Body of pancreas (tissue), 4 donors: ENCODE data around the gene PRR30. TPM values are rescaled to one million over a fixed set of nuclear protein-coding genes. Genes with fewer than 3 reads are reported as not detected.
A peak's percentile ranks its signal among the peaks of the same experiment; 100 is the strongest.

Experiments used
- ATAC-seq: fragments of 150-250 bp; one replicate; pipeline ENCODE4 v1.9.1; 2016
- DNase-seq, 4 donors: peaks; one replicate each; pipeline ENCODE4 v3.0.0-alpha.2; 2019
- H3K27ac ChIP-seq, 4 donors: fragments of 200-600 bp; sonication (generic); 1 replicate in 3 of 4; 2 replicates in 1 of 4; pipeline versions ENCODE4 v1.5.1 to v1.6.1; 2016 to 2019; ENCODE audit warnings: mild to moderate bottlenecking in 1 of 4, mixed read lengths in 1 of 4, moderate library complexity in 1 of 4
- H3K27me3 ChIP-seq, 2 donors: fragments of 200-600 bp; sonication (generic); one replicate each; pipeline ENCODE4 v1.6.0; 2016; ENCODE audit warnings: mild to moderate bottlenecking in 1 of 2
- H3K36me3 ChIP-seq, 2 donors: fragments of 200-600 bp; sonication (generic); replicated peaks in 1 of 2; 2 replicates each; pipeline ENCODE4 v1.5.1; 2016; ENCODE audit warnings: low read depth in 2 of 2; ENCODE audit not compliant: insufficient read depth in 1 of 2
- H3K4me1 ChIP-seq: fragments of 200-600 bp; sonication (generic); one replicate; pipeline ENCODE4 v1.6.0; 2016
- H3K4me3 ChIP-seq, 2 donors: fragments of 200-600 bp; sonication (generic); 1 replicate in 1 of 2; 2 replicates in 1 of 2; pipeline ENCODE4 v1.5.1; 2016 to 2019
- H3K9me3 ChIP-seq, 3 donors: fragments of 200-600 bp; sonication (generic); 1 replicate in 2 of 3; 2 replicates in 1 of 3; pipeline ENCODE4 v1.5.1; 2016
- CTCF ChIP-seq, 7 experiments: fragments of 450-650 bp in 4 of 7; fragments of 200-600 bp in 3 of 7; sonication (generic) in 3 of 7; IDR thresholded peaks; one replicate each; pipeline ENCODE4 v1.5.1; 2016 to 2019; ENCODE audit warnings: antibody characterized with exemption in 7 of 7
- POLR2A ChIP-seq, 3 donors: fragments of 450-650 bp; IDR thresholded peaks; one replicate each; pipeline ENCODE4 v1.6.1; 2016; ENCODE audit warnings: antibody characterized with exemption in 3 of 3, mild to moderate bottlenecking in 2 of 3
- WGBS, 2 donors: methylation state at CpG; one replicate each; pipeline ENCODE4 v1.1.5; 2017; 5-methylcytosine and 5-hydroxymethylcytosine counted together
- intact Hi-C: fragments of 100-400 bp; cut with DNase I; formaldehyde crosslinking; loops from one replicate; pipeline ENCODE4 v1.15.1; 2023
- total RNA-seq, 2 donors: library from RNA; depleted of rRNA; stranded (reverse); fragments of >200 nt; gene quantifications; one replicate each; pipeline ENCODE4 v1.1.0, GENCODE V29; 2016

Gene PRR30
- total RNA-seq, 2 donors from 2014 or later, result not detected

GRCh38 chr2:27095427-27095744, 43.8 kb downstream of the PRR30 start:
- TF ChIP-seq CTCF (IDR thresholded peaks at IDR 0.05) (no peak), POLR2A (IDR thresholded peaks at IDR 0.05) (no peak)
- Histone ChIP-seq H3K9me3 (no peaks in the 10 kb centered on the region), H3K27me3 (no peaks in the 10 kb centered on the region), H3K4me3 (no peak overlapping the region), H3K36me3 (no peaks in the 10 kb centered on the region), H3K4me1 (peaks cover 24% of the 10 kb centered on the region), H3K27ac (peak overlapping the region in 3 of 4 donors; percentile 5 to 51 (median 50))
- no peak for ATAC-seq
- 83% methylated on average over 2 of the region's 2 CpGs; no CpG with 5 or more reads in 1 of the 2 donors for WGBS, 2 donors
- intact Hi-C loops, result loop anchor here (10.0 kb wide), 1 partner anchor 209 kb away; the partner anchor contains the start of gene UCN
- DNase-seq, result no peak

- DNase-seq, result no peak
- Histone ChIP-seq H3K9me3 (no peaks in the 10 kb centered on the region), H3K27me3 (no peaks in the 10 kb centered on the region), H3K27ac (no peak overlapping the region), H3K4me3 (no peak overlapping the region), H3K36me3 (no peaks in the 10 kb centered on the region), H3K4me1 (peaks cover 24% of the 10 kb centered on the region)
- 91 to 93% methylated on average over 20 to 24 of the region's 24 CpGs for WGBS, 2 donors
- intact Hi-C loops, result loop anchor here (10.0 kb wide), 1 partner anchor 210 kb away; the partner anchor contains the start of gene UCN
- no peak for TF ChIP-seq CTCF (IDR thresholded peaks at IDR 0.05)
- no peak for TF ChIP-seq POLR2A (IDR thresholded peaks at IDR 0.05)
- no peak for ATAC-seq
Measured at GRCh38 chr2:27094353-27094984, 44.7 kb downstream of the PRR30 start.

GRCh38 chr2:27093430-27094352, 45.5 kb downstream of the PRR30 start:
- no peaks in the 10 kb centered on the region for H3K27me3 ChIP-seq
- intact Hi-C loops, result loop anchor here (10.0 kb wide), 1 partner anchor 211 kb away; the partner anchor contains the start of gene UCN
- ATAC-seq, result no peak
- no peak for TF ChIP-seq POLR2A (IDR thresholded peaks at IDR 0.05)
- no peak overlapping the region for H3K4me3 ChIP-seq
- no peaks in the 10 kb centered on the region for H3K36me3 ChIP-seq
- no peak overlapping the region for H3K27ac ChIP-seq
- peaks cover 24% of the 10 kb centered on the region for H3K4me1 ChIP-seq
- no peak for DNase-seq
- H3K9me3 ChIP-seq, result no peaks in the 10 kb centered on the region
- WGBS, 2 donors, result 79 to 95% methylated on average over 4 to 6 of the region's 6 CpGs

- H3K36me3 ChIP-seq, result no peaks in the 10 kb centered on the region
- TF ChIP-seq CTCF (IDR thresholded peaks at IDR 0.05) (no peak), POLR2A (IDR thresholded peaks at IDR 0.05) (no peak)
- ATAC-seq, result no peak
- peaks cover 24% of the 10 kb centered on the region for H3K4me1 ChIP-seq
- intact Hi-C loops, result loop anchor here (10.0 kb wide), 1 partner anchor 212 kb away; the partner anchor contains the start of gene UCN
- 53 to 54% methylated on average over 5 to 10 of the region's 10 CpGs for WGBS, 2 donors
- no peaks in the 10 kb centered on the region for H3K9me3 ChIP-seq
- no peaks in the 10 kb centered on the region for H3K27me3 ChIP-seq
- no peak overlapping the region for H3K27ac ChIP-seq
- H3K4me3 ChIP-seq, result no peak overlapping the region
- DNase-seq, result peak in 1 of 4 donors; percentile 33
Measured at GRCh38 chr2:27092696-27093429, 46.3 kb downstream of the PRR30 start.
